Thoracic aorta (tissue), 2 donors: Measurements from ENCODE around the gene VPS39. TPM values are rescaled to one million over a fixed set of nuclear protein-coding genes. Genes with fewer than 3 reads are reported as not detected.

Experiments
- ATAC-seq: fragments of 150-250 bp; one replicate; pipeline ENCODE4 v1.8.0; 2017; ENCODE audit warnings: low read depth; ENCODE audit not compliant: insufficient number of reproducible peaks, low FRiP score
- DNase-seq: peaks from one replicate; pipeline ENCODE4 v3.0.0-alpha.2; 2020; ENCODE audit warnings: low spot score
- H3K27ac ChIP-seq, 2 donors: fragments of 200-600 bp; sonication (generic); 1 replicate in 1 of 2; 2 replicates in 1 of 2; pipeline ENCODE4 v1.5.1; 2016; ENCODE audit warnings: mild to moderate bottlenecking in 2 of 2, moderate library complexity in 2 of 2
- H3K27me3 ChIP-seq: fragments of 200-600 bp; sonication (generic); replicated peaks from 2 replicates; pipeline ENCODE4 v1.6.0; 2016; ENCODE audit warnings: mild to moderate bottlenecking; ENCODE audit not compliant: insufficient read depth
- H3K36me3 ChIP-seq: fragments of 200-600 bp; sonication (generic); one replicate; pipeline ENCODE4 v1.5.1; 2016
- H3K4me1 ChIP-seq, 2 donors: fragments of 200-600 bp; sonication (generic); 1 replicate in 1 of 2; 2 replicates in 1 of 2; pipeline versions ENCODE4 v1.5.1 to v1.6.0; 2016; ENCODE audit warnings: low read depth in 2 of 2, mild to moderate bottlenecking in 1 of 2; ENCODE audit not compliant: control insufficient read depth in 1 of 2
- H3K4me3 ChIP-seq: fragments of 200-600 bp; sonication (generic); 2 replicates; pipeline ENCODE4 v1.5.1; 2016; ENCODE audit warnings: mild to moderate bottlenecking
- H3K9me3 ChIP-seq: fragments of 200-600 bp; sonication (generic); 2 replicates; pipeline ENCODE4 v1.5.1; 2016
- CTCF ChIP-seq: fragments of 200-600 bp; sonication (generic); IDR thresholded peaks from one replicate; pipeline ENCODE4 v1.5.1; 2019; ENCODE audit warnings: antibody characterized with exemption
- total RNA-seq, 2 donors: library from RNA; depleted of rRNA; stranded (reverse); fragments of >200 nt; gene quantifications; one replicate each; pipeline versions ENCODE4 v1.1.0 to v1.2.3, GENCODE V29; 2016

Gene VPS39
- total RNA-seq, 2 donors from 2014 or later: 89.9 to 156 TPM

- Histone ChIP-seq H3K27me3 (no peaks in the 10 kb centered on the region), H3K36me3 (peaks cover 51% of the 10 kb centered on the region), H3K4me3 (no peak overlapping the region), H3K9me3 (no peaks in the 10 kb centered on the region), H3K27ac (no peak overlapping the region), H3K4me1 (no peaks in the 10 kb centered on the region)
- DNase-seq (no peak), ATAC-seq (no peak)
- no peak for TF ChIP-seq CTCF
Observed at GRCh38 chr15:42220216-42220615, 12.1 kb upstream of the VPS39 start.

GRCh38 chr15:42218953-42219592 is 11.0 kb upstream of the VPS39 start:
- no peak overlapping the region for H3K27ac ChIP-seq
- ATAC-seq: no peak
- no peak for TF ChIP-seq CTCF
- no peaks in the 10 kb centered on the region for H3K27me3 ChIP-seq
- H3K9me3 ChIP-seq: no peaks in the 10 kb centered on the region
- no peaks in the 10 kb centered on the region for H3K4me1 ChIP-seq
- peaks cover 47% of the 10 kb centered on the region for H3K36me3 ChIP-seq
- no peak overlapping the region for H3K4me3 ChIP-seq
- DNase-seq: no peak

DNA sequence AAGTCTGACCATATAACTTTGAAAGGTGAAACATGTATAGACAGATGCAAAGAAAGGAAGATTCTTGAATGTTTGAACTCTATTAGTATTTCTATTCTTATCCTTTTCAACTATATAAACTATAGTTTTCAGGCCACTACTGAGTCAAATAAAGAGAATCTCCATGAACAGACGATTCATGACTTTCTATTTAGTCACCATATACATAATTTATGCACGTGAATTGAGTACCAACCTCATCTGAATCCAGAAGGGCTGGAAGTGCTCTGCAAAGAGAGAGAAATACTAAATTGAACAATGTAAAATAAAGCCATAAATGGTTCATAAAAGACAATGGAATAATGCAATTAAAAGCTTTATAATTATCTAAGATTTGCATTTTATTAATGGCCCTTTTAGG is 9.5 kb upstream of the VPS39 start:
- no peaks in the 10 kb centered on the region for H3K4me1 ChIP-seq
- peaks cover 45% of the 10 kb centered on the region for H3K36me3 ChIP-seq
- H3K27ac ChIP-seq: no peak overlapping the region
- H3K4me3 ChIP-seq: no peak overlapping the region
- no peaks in the 10 kb centered on the region for H3K9me3 ChIP-seq
- H3K27me3 ChIP-seq: no peaks in the 10 kb centered on the region
- no peak for DNase-seq
- no peak for TF ChIP-seq CTCF
- ATAC-seq: no peak

GRCh38 chr15:42215913-42216829 is 8.1 kb upstream of the VPS39 start:
- no peaks in the 10 kb centered on the region for H3K9me3 ChIP-seq
- H3K4me1 ChIP-seq: no peaks in the 10 kb centered on the region
- H3K27ac ChIP-seq: no peak overlapping the region
- H3K27me3 ChIP-seq: no peaks in the 10 kb centered on the region
- no peak for TF ChIP-seq CTCF
- no peak for ATAC-seq
- DNase-seq: no peak
- H3K4me3 ChIP-seq: no peak overlapping the region
- H3K36me3 ChIP-seq: peaks cover 43% of the 10 kb centered on the region

GRCh38 chr15:42214600-42214999 is 6.5 kb upstream of the VPS39 start:
- H3K4me1 ChIP-seq: no peaks in the 10 kb centered on the region
- no peak overlapping the region for H3K4me3 ChIP-seq
- no peaks in the 10 kb centered on the region for H3K27me3 ChIP-seq
- no peaks in the 10 kb centered on the region for H3K9me3 ChIP-seq
- no peak for ATAC-seq
- DNase-seq: no peak
- H3K36me3 ChIP-seq: peaks cover 36% of the 10 kb centered on the region
- H3K27ac ChIP-seq: no peak overlapping the region
- TF ChIP-seq CTCF: no peak
